ENCODE measurements around the gene SRPK2.
"Not testable (repeated sequence)": the region's sequence is repeated elsewhere in the genome, so short reads cannot be mapped to it uniquely, and the experiment has no call there.

SRPK2 gene

GRCh38 chr7:105376908-105377533 lies 11.7 kb downstream of the SRPK2 start:
- DNase-seq: no peak

GRCh38 chr7:105369944-105370343 lies 18.8 kb downstream of the SRPK2 start:
- no peak for DNase-seq

- no peak for DNase-seq
Measured at GRCh38 chr7:105367458-105367857, 21.3 kb downstream of the SRPK2 start.

GRCh38 chr7:105365541-105366534 lies 22.9 kb downstream of the SRPK2 start:
- no peak for DNase-seq

- DNase-seq: no peak
Measured at GRCh38 chr7:105364684-105365083, 24.0 kb downstream of the SRPK2 start.

GRCh38 chr7:105363657-105364056 lies 25.1 kb downstream of the SRPK2 start:
- not testable (repeated sequence) for DNase-seq

GRCh38 chr7:105362685-105363084 lies 26.0 kb downstream of the SRPK2 start:
- not testable (repeated sequence) for DNase-seq

GRCh38 chr7:105361995-105362394 lies 26.7 kb downstream of the SRPK2 start:
- not testable (repeated sequence) for DNase-seq

GRCh38 chr7:105360149-105360548 lies 28.6 kb downstream of the SRPK2 start:
- DNase-seq: not testable (repeated sequence)

- peak in 1 of 2 donors; percentile 32 for DNase-seq
Measured at GRCh38 chr7:105355701-105356100, 33.0 kb downstream of the SRPK2 start.

- DNase-seq: peak in 1 of 2 donors; percentile 44
Measured at GRCh38 chr7:105354383-105354782, 34.3 kb downstream of the SRPK2 start.

GRCh38 chr7:105353752-105354328 lies 34.9 kb downstream of the SRPK2 start:
- DNase-seq: peak in 1 of 2 donors; percentile 53

GRCh38 chr7:105352901-105353668 lies 35.6 kb downstream of the SRPK2 start:
- DNase-seq: no peak

- peak; percentile 79 to 81 for DNase-seq
Measured at GRCh38 chr7:105352018-105352612, 36.6 kb downstream of the SRPK2 start.

GRCh38 chr7:105350906-105351305 lies 37.8 kb downstream of the SRPK2 start:
- DNase-seq: no peak

GRCh38 chr7:105348177-105348576 lies 40.5 kb downstream of the SRPK2 start:
- not testable (repeated sequence) for DNase-seq

- peak; percentile 22 to 59 for DNase-seq
Measured at GRCh38 chr7:105346593-105347322, 42.0 kb downstream of the SRPK2 start.

- DNase-seq: no peak
Measured at GRCh38 chr7:105346138-105346537, 42.6 kb downstream of the SRPK2 start.

- no peak for DNase-seq
Measured at GRCh38 chr7:105345725-105346124, 43.0 kb downstream of the SRPK2 start.

GRCh38 chr7:105345003-105345402 lies 43.7 kb downstream of the SRPK2 start:
- no peak for DNase-seq

All from CD4-positive, alpha-beta T cell treated with Interleukin-4 for 1 hour (primary cell).